ENCODE results near the gene FSCN2.

GRCh38 chr17:81581758-81582157, 53.6 kb downstream of the FSCN2 start:
- TF ChIP-seq MYC (IDR thresholded peaks at IDR 0.05; ENCODE audit: low read depth, low read length): no peak
- no peak for TF ChIP-seq POLR2A (IDR thresholded peaks at IDR 0.05; ENCODE audit: low read depth, low read length)
- no peak for TF ChIP-seq CTCF (IDR thresholded peaks at IDR 0.05; ENCODE audit: extremely low read depth in 1 of 2, insufficient read depth in 1 of 2, low read depth in 1 of 2, low read length in 2 of 2)
- TF ChIP-seq POLR2AphosphoS5 (IDR thresholded peaks at IDR 0.05; ENCODE audit: insufficient read depth, low read depth, low read length): no peak

All from endothelial cell of umbilical vein (primary cell).